Neural cell (in vitro differentiated cells): ENCODE measurements around the gene APMAP. TPM values are rescaled to one million over a fixed set of nuclear protein-coding genes. Genes with fewer than 3 reads are reported as not detected.

ENCODE experiments used
- H2AFZ ChIP-seq: fragments of 200-600, 300-800 bp; sonication (generic), shearing (Covaris generic); 2 replicates; pipeline ENCODE4 v1.6.0; 2014; ENCODE audit warnings: low read depth, mild to moderate bottlenecking, antibody characterized with exemption, low read length, moderate library complexity
- H3F3A ChIP-seq: fragments of 200-600 bp; shearing (Covaris generic); 2 replicates; pipeline ENCODE4 v1.6.1; 2016; ENCODE audit warnings: mild to moderate bottlenecking, moderate library complexity, mixed read lengths, antibody characterized with exemption, low read length; ENCODE audit not compliant: insufficient read depth, poor library complexity, severe bottlenecking
- H3K27ac ChIP-seq: fragments of 200-600, 300-800 bp; sonication (generic), shearing (Covaris generic); 2 replicates; pipeline ENCODE4 v1.5.1; 2014; ENCODE audit warnings: mild to moderate bottlenecking, low read length, moderate library complexity
- H3K27me3 ChIP-seq: fragments of 300-800, 200-600 bp; sonication (generic), shearing (Covaris generic); 2 replicates; pipeline ENCODE4 v1.6.0; 2014; ENCODE audit warnings: mild to moderate bottlenecking, low read depth, low read length, moderate library complexity; ENCODE audit not compliant: insufficient read depth
- H3K36me3 ChIP-seq: fragments of 300-800, 200-600 bp; sonication (generic), shearing (Covaris generic); 2 replicates; pipeline ENCODE4 v1.5.1; 2014; ENCODE audit warnings: mild to moderate bottlenecking, antibody characterized with exemption, low read length, moderate library complexity; ENCODE audit not compliant: insufficient read depth
- H3K4me2 ChIP-seq: fragments of 300-800, 200-600 bp; sonication (generic), shearing (Covaris generic); 2 replicates; pipeline ENCODE4 v1.6.0; 2014; ENCODE audit warnings: mild to moderate bottlenecking, low read length
- H3K4me3 ChIP-seq: fragments of 300-800, 200-600 bp; sonication (generic), shearing (Covaris generic); 2 replicates; pipeline ENCODE4 v1.5.1; 2014; ENCODE audit warnings: mild to moderate bottlenecking, low read length, moderate library complexity
- H3K79me2 ChIP-seq: fragments of 200-600 bp; shearing (Covaris generic); replicated peaks from 2 replicates; pipeline ENCODE4 v1.6.0; 2014; ENCODE audit warnings: mild to moderate bottlenecking, low read length, moderate library complexity; ENCODE audit not compliant: insufficient read depth
- H3K9ac ChIP-seq: fragments of 300-800, 200-600 bp; sonication (generic), shearing (Covaris generic); 2 replicates; pipeline ENCODE4 v1.6.1; 2016; ENCODE audit warnings: mild to moderate bottlenecking, low read length, mixed read lengths
- H3K9me2 ChIP-seq: fragments of 200-600 bp; shearing (Covaris generic); 2 replicates; pipeline ENCODE4 v1.6.1; 2016; ENCODE audit warnings: mild to moderate bottlenecking, low read length, mixed read lengths; ENCODE audit not compliant: insufficient read depth
- H3K9me3 ChIP-seq: fragments of 200-600, 300-800 bp; sonication (generic), shearing (Covaris generic); 2 replicates; pipeline ENCODE4 v1.6.1; 2016; ENCODE audit warnings: mild to moderate bottlenecking, mixed run types, low read length, moderate library complexity, mixed read lengths
- H4K20me1 ChIP-seq: fragments of 200-600 bp; shearing (Covaris generic); 2 replicates; pipeline ENCODE4 v1.6.1; 2016; ENCODE audit warnings: mild to moderate bottlenecking, mixed run types; ENCODE audit not compliant: insufficient read depth
- CTCF ChIP-seq: fragments of 450-650 bp; IDR thresholded peaks from 2 replicates; pipeline ENCODE4 v1.5.1; 2014; ENCODE audit warnings: antibody characterized with exemption, mild to moderate bottlenecking, moderate library complexity; ENCODE audit not compliant: poor library complexity, severe bottlenecking
- EP300 ChIP-seq: fragments of 450-650 bp; conservative IDR thresholded peaks from 2 replicates; pipeline ENCODE4 v1.6.1; 2014; ENCODE audit warnings: antibody characterized with exemption, mild to moderate bottlenecking, moderate library complexity; ENCODE audit not compliant: poor library complexity, severe bottlenecking
- EZH2 ChIP-seq: fragments of 200-600, 300-800 bp; shearing (Covaris generic), sonication (generic); IDR thresholded peaks from 2 replicates; pipeline ENCODE4 v1.6.1; 2014; ENCODE audit warnings: antibody characterized with exemption, low read length, borderline replicate concordance, mild to moderate bottlenecking; ENCODE audit not compliant: insufficient read depth, poor library complexity, severe bottlenecking
- MXI1 ChIP-seq: fragments of 450-650 bp; conservative IDR thresholded peaks from 2 replicates; pipeline ENCODE4 v1.6.1; 2014; ENCODE audit warnings: antibody characterized with exemption, mild to moderate bottlenecking; ENCODE audit not compliant: poor library complexity, severe bottlenecking
- POLR2AphosphoS5 ChIP-seq: IDR thresholded peaks from 2 replicates; pipeline ENCODE4 v1.6.1; 2012
- RAD21 ChIP-seq: fragments of 450-650 bp; conservative IDR thresholded peaks from 2 replicates; pipeline ENCODE4 v1.6.1; 2014; ENCODE audit warnings: antibody characterized with exemption, mild to moderate bottlenecking, moderate library complexity
- REST ChIP-seq: IDR thresholded peaks from 2 replicates; pipeline ENCODE4 v1.6.1; 2012; ENCODE audit warnings: borderline replicate concordance
- SMC3 ChIP-seq: fragments of 450-650 bp; conservative IDR thresholded peaks from 2 replicates; pipeline ENCODE4 v1.6.1; 2014; ENCODE audit warnings: antibody characterized with exemption, mild to moderate bottlenecking, moderate library complexity; ENCODE audit not compliant: poor library complexity
- TAF1 ChIP-seq: IDR thresholded peaks from 2 replicates; pipeline ENCODE4 v1.6.1; 2012; ENCODE audit warnings: low read depth
- polyA plus RNA-seq: library from polyadenylated mRNA; depleted of rRNA; stranded (reverse); fragments of >200 nt; gene quantifications from 2 replicates; pipeline ENCODE4 v1.2.3, GENCODE V29; 2014

The APMAP gene
- polyA plus RNA-seq, 1 donor from 2014 or later: 140 TPM

DNA sequence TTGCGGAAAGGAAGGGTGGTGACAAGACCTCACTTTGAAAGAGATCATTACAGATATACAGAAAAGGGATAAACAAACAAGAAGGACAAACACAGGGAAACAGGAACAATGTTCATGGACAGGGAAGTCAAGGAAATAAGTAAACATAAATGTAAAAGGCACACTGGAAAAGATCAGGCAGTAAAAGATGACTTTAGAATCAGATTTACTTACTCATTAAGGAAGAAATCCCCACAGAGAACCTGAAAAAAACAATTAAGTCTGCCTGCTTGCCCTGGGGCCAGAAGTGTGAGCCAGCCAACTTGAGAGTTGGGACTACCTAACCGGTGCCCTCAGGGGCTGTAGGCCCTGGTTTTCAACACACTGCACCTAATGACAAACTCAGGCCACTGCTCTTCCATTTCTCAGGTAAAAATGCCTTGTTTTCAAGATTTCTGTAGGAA is 1.7 kb downstream of the APMAP start:
- H3K9me2 ChIP-seq: no peaks in the 10 kb centered on the region
- H3K27ac ChIP-seq: no peak overlapping the region
- no peaks in the 10 kb centered on the region for H3K27me3 ChIP-seq
- no peaks in the 10 kb centered on the region for H3K9me3 ChIP-seq
- peak overlapping the region; percentile 42 for H3K4me2 ChIP-seq
- H3F3A ChIP-seq: no peaks in the 10 kb centered on the region
- no peak for TF ChIP-seq MXI1
- no peak for TF ChIP-seq EP300
- TF ChIP-seq TAF1: no peak
- no peak for TF ChIP-seq SMC3
- TF ChIP-seq RAD21: no peak
- TF ChIP-seq REST: no peak
- TF ChIP-seq CTCF: no peak
- TF ChIP-seq POLR2AphosphoS5: no peak
- TF ChIP-seq EZH2: no peak
- peak overlapping the region; percentile 97 for H3K4me3 ChIP-seq
- no peaks in the 10 kb centered on the region for H4K20me1 ChIP-seq
- peaks cover 41% of the 10 kb centered on the region for H3K79me2 ChIP-seq
- H3K36me3 ChIP-seq: no peaks in the 10 kb centered on the region
- no peak overlapping the region for H2AFZ ChIP-seq
- H3K9ac ChIP-seq: no peak overlapping the region

DNA sequence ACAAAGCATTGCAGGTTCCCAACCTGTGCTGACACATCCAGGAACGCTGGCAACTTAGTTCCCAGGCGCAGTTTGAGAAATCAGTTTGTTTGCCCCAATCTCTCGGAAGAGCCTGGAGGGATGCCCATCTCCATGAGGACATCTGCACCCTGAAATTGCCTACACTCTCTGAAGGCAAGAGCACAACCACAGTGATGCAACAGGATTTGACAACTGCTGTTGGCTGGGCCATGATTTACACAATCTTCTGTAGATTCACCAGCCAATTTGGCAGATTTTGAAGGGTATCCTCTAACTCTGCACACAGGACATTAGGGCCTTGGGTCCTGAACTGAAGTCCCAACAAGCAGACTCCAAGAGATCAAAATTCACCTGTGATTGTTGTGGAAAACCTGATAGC is 3.4 kb downstream of the APMAP start:
- H3K27me3 ChIP-seq: no peaks in the 10 kb centered on the region
- H3K27ac ChIP-seq: no peak overlapping the region
- no peaks in the 10 kb centered on the region for H3K9me3 ChIP-seq
- no peaks in the 10 kb centered on the region for H3K36me3 ChIP-seq
- no peak overlapping the region for H2AFZ ChIP-seq
- TF ChIP-seq EZH2: no peak
- TF ChIP-seq POLR2AphosphoS5: no peak
- no peak for TF ChIP-seq RAD21
- TF ChIP-seq CTCF: no peak
- TF ChIP-seq SMC3: no peak
- no peak for TF ChIP-seq MXI1
- no peak for TF ChIP-seq EP300
- TF ChIP-seq REST: no peak
- TF ChIP-seq TAF1: no peak
- no peaks in the 10 kb centered on the region for H4K20me1 ChIP-seq
- no peak overlapping the region for H3K4me3 ChIP-seq
- H3K4me2 ChIP-seq: no peak overlapping the region
- H3K9ac ChIP-seq: no peak overlapping the region
- peaks cover 41% of the 10 kb centered on the region for H3K79me2 ChIP-seq
- no peaks in the 10 kb centered on the region for H3K9me2 ChIP-seq
- H3F3A ChIP-seq: no peaks in the 10 kb centered on the region
